ENCODE data around the gene PICK1.

The PICK1 gene

GRCh38 chr22:38046070-38046748, 11.0 kb upstream of the PICK1 start:
- TF ChIP-seq CTCF (conservative IDR thresholded peaks at IDR 0.05; ENCODE audit: low read length): no peak
- no peak for DNase-seq (ENCODE audit: low read depth)
- no peak overlapping the region for H3K4me3 ChIP-seq (ENCODE audit: low read length)

GRCh38 chr22:38049812-38050619, 7.2 kb upstream of the PICK1 start:
- no peak for DNase-seq (ENCODE audit: low read depth)
- no peak overlapping the region for H3K4me3 ChIP-seq (ENCODE audit: low read length)
- TF ChIP-seq CTCF (conservative IDR thresholded peaks at IDR 0.05; ENCODE audit: low read length): no peak

- TF ChIP-seq CTCF (conservative IDR thresholded peaks at IDR 0.05; ENCODE audit: low read length): no peak
- no peak for DNase-seq (ENCODE audit: low read depth)
- no peak overlapping the region for H3K4me3 ChIP-seq (ENCODE audit: low read length)
These were observed 6.5 kb upstream of the PICK1 start for GRCh38 chr22:38050720-38051119.

GRCh38 chr22:38051261-38051660, 5.9 kb upstream of the PICK1 start:
- DNase-seq (ENCODE audit: low read depth): no peak
- H3K4me3 ChIP-seq (ENCODE audit: low read length): no peak overlapping the region
- TF ChIP-seq CTCF (conservative IDR thresholded peaks at IDR 0.05; ENCODE audit: low read length): no peak

- no peak overlapping the region for H3K4me3 ChIP-seq (ENCODE audit: low read length)
- peak; percentile 69 for TF ChIP-seq CTCF (conservative IDR thresholded peaks at IDR 0.05; ENCODE audit: low read length)
- peak; percentile 63 for DNase-seq (ENCODE audit: low read depth)
These were observed 5.0 kb upstream of the PICK1 start for GRCh38 chr22:38051900-38052862.

GRCh38 chr22:38062791-38063190, 5.6 kb downstream of the PICK1 start:
- TF ChIP-seq CTCF (conservative IDR thresholded peaks at IDR 0.05; ENCODE audit: low read length): no peak
- no peak for DNase-seq (ENCODE audit: low read depth)
- no peak overlapping the region for H3K4me3 ChIP-seq (ENCODE audit: low read length)
